Kidney glomerular epithelial cell (primary cell): ENCODE results near the gene MAP3K20.
"Not testable (repeated sequence)": the region's sequence is repeated elsewhere in the genome, so short reads cannot be mapped to it uniquely, and the experiment has no call there.

Experiments used
- DNase-seq: peaks from one replicate; lab custom pipeline; 2025; lab: John Stamatoyannopoulos, UW

The MAP3K20 gene

GRCh38 chr2:173278794-173279526, 203.3 kb downstream of the MAP3K20 start:
- DNase-seq, result no peak

DNA sequence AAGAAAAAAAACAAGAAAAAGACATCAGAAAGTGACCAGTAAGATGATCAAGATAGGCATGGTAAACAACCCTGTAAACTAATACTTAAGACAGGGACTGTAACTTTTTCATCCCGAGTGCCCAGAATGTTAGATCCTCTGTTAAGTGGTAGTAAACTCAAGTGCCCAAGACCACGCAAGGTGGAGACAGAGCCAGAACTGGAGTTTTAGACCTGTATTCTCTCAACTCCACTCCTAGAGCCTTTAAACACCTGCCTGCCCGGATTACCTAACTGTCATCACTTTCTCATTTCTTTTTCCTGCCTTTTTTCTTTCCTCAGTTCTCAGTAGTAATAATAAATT, 203.9 kb downstream of the MAP3K20 start:
- DNase-seq, result no peak

DNA sequence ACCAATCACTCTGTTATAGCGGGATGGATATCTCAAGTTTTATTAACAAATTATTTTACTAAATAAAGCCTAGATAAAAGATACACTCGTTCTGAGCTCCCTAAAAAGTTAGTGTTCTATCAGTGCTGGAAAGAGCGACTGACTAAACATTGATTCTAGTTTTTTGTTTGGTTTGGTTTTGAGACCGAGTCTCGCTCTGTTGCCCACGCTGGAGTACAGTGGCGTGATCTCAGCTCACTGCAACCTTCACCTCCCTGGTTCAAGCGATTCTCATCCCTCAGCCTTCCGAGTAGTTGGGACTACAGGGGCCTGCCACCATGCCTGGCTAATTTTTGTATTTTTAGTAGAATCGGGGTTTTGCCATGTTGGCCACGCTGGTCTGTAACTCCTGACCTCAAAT, 205.2 kb downstream of the MAP3K20 start:
- DNase-seq, result no peak

DNA sequence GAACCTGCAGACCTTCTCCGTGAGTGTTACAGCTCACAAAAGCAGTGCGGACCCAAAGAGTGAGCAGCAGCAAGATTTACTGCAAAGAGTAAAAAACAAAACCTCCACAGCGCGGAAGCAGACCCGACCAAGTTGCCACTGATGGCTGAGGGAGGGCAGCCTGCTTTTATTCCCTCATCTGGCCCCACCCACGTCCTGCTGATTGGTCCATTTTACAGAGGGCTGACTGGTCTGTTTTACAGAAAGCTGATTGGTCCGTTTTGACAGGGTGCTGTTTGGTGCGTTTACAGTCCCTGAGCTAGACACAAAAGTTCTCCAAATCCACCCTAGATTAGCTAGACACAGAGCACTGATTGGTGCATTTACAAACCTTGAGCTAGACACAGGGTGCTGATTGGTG, 206.3 kb downstream of the MAP3K20 start:
- DNase-seq, result not testable (repeated sequence)

GRCh38 chr2:173282795-173283545, 207.3 kb downstream of the MAP3K20 start:
- no peak for DNase-seq

- DNase-seq, result no peak
Observed at GRCh38 chr2:173286153-173286809, 210.6 kb downstream of the MAP3K20 start.

GRCh38 chr2:173287594-173287993, 211.9 kb downstream of the MAP3K20 start:
- no peak for DNase-seq

- DNase-seq, result no peak
Observed at GRCh38 chr2:173288561-173288960, 212.9 kb downstream of the MAP3K20 start.

GRCh38 chr2:173290046-173290445, 214.4 kb downstream of the MAP3K20 start:
- DNase-seq, result no peak

DNA sequence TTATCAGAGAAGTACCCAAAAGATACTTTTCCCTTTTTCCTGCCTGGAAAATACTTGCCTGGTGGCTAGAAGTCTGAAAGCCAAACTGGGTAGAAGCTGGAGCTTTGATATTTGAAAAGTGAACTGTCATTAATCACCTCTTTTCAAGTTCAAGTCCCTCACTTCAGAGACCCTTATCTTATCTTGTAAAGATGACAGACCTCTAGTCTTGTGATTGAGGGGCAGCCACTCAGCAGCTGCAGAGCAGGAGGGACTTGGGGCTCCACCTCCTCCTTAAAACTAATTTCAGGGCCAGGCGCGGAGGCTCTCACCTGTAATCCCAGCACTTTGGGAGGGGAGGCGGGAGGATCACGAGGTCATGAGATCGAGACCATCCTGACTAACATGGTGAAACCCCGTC, 214.9 kb downstream of the MAP3K20 start:
- DNase-seq, result no peak

DNA sequence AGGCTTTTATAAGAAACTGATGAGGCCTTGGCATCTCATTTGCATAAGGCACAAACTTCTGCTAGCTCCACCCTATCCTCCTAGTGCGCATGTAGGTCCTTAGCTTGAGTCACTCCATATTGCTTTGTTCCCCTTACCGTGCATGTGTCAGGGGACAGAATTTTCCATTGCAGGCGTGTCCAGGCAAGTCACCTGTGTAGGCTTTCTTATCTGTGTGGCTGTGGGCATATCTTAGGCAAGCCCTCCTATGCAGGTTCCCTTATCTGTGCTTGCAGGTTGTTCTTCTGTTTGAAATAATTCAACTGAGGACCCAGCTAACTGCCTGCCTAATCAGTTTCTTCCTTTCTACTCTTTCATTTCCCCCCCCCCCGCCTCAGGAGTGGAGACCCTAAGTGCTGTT, 215.8 kb downstream of the MAP3K20 start:
- no peak for DNase-seq

DNA sequence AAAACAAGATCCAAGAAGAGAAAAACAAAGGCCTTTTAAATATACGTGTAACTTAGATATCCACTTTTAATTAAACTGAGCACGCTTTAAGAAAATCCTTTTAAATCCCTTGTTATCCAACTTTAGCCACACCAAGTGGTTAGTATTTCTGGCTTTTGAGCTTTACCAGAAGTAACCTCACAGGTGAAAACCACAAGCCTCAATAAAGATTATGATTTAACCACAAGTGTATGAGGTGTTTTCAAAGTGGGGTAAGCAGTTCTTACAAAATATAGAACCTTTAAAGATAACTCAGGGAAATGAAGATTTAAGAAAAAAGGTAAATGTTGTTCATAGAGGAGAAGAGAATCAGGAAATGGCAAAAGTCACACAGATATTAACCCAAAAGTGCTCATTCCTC, 220.6 kb downstream of the MAP3K20 start:
- DNase-seq, result no peak

- no peak for DNase-seq
Observed at GRCh38 chr2:173298536-173299097, 223.0 kb downstream of the MAP3K20 start.

DNA sequence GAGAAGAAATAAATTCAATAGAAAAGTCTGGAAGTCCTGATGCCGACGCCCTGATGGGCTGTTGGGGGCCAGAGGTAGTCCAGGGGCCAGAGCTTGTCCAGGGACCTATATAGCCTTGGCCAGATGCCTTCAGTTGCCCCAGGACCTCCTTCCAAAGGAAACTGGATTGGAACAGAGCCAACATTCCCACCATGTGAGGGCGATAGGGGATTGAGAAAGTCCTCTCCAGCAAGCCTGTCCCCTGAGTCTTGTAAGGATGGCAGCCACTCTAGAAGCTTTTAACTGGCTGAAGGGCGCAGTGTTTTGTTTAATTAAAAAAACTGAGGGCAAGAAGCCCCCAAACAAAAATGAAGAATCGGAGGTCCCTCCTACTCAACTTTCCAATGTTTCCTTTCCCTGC, 224.1 kb downstream of the MAP3K20 start:
- no peak for DNase-seq

- no peak for DNase-seq
Observed at GRCh38 chr2:173300458-173300857, 224.8 kb downstream of the MAP3K20 start.

DNA sequence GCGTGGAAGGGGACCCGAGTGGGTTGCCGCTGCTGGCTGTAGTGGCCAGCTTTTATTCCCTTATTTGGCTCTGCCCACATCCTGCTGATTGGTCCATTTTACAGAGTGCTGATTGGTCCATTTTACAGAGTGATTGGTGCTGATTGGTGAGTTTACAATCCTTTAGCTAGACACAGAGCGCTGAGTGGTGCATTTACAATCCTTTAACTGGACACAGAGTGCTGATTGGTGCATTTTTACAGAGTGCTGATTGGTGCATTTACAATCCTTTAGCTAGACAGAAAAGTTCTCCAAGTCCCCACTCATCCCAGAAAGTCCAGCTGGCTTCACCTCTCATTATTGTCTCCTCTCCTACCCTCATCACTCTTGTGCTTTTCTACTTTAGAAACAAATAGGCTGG, 225.9 kb downstream of the MAP3K20 start:
- DNase-seq, result not testable (repeated sequence)

DNA sequence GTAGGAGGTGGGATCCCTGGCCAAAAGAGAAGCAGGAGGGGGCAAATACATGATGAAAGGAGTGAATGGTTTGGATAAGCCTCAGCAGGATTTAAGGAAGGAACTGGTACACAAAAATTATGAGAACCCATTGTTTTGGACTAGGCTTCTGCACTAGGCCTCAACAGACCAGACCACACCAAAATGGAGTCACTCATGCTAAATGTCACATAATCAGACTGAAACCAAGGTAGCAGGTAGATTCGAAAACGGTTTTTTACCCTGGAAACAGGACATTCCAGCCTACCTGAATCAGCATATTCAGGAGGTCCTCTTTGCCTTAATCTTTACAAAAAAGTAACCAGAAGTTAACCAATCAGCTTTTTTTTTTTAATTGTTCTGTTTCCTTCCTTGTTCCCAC, 229.7 kb downstream of the MAP3K20 start:
- no peak for DNase-seq

DNA sequence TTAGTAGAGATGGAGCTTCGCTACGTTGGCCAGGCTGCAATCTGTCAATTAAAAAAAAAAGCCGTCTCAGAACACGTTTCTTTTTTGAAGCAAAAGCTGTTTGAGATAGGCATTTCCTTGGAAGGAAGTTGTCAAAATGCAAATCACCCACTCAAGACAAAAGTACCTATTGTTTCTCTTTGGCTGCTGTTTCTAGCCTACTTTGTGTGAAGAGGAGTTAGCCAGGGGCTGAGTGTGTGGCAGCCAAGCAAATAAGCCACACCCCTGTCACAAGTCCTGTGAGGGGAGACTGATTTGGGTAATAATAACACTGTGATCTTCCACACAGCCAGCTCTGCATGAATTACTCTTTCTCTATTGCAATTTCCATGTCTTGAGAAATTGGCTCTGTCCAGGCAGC, 231.6 kb downstream of the MAP3K20 start:
- DNase-seq, result no peak

- not testable (repeated sequence) for DNase-seq
Observed at GRCh38 chr2:173309370-173309769, 233.7 kb downstream of the MAP3K20 start.

GRCh38 chr2:173311844-173312606, 236.4 kb downstream of the MAP3K20 start:
- no peak for DNase-seq
